HFFc6 (cell line): ENCODE measurements around the gene MAPKAP1. TPM values are rescaled to one million over a fixed set of nuclear protein-coding genes. Genes with fewer than 3 reads are reported as not detected.
A peak's percentile ranks its signal among the peaks of the same experiment; 100 is the strongest.

Experiments
- DNase-seq: peaks from one replicate; pipeline ENCODE4 v3.0.0-alpha.2; 2018
- H3K27ac Mint-ChIP-seq: 2 replicates; pipeline ENCODE4 v1.8.0; 2020; ENCODE audit warnings: mild to moderate bottlenecking, mixed read lengths
- H3K27me3 Mint-ChIP-seq: 2 replicates; pipeline ENCODE4 v1.8.0; 2021; ENCODE audit warnings: mild to moderate bottlenecking, moderate library complexity, mixed read lengths; ENCODE audit not compliant: insufficient read depth
- H3K36me3 Mint-ChIP-seq: 2 replicates; pipeline ENCODE4 v1.8.0; 2021; ENCODE audit warnings: low read depth, mixed read lengths
- H3K4me1 Mint-ChIP-seq: 2 replicates; pipeline ENCODE4 v1.8.0; 2020; ENCODE audit warnings: low read depth, mixed read lengths
- H3K4me3 Mint-ChIP-seq: 2 replicates; pipeline ENCODE4 v1.8.0; 2020; ENCODE audit warnings: mild to moderate bottlenecking, moderate library complexity, mixed read lengths
- H3K9me3 Mint-ChIP-seq: 2 replicates; pipeline ENCODE4 v1.8.0; 2020; ENCODE audit warnings: mild to moderate bottlenecking, mixed read lengths
- total RNA-seq, 6 experiments: library from RNA; stranded (reverse); fragmentation: NEBNext Ultra II Directional; extraction: Animal tissue kit (Norgen Biotek cat#: 25700); gene quantifications; 2 replicates in 1 of 6; 3 replicates in 5 of 6; pipeline ENCODE4 v1.2.3, GENCODE V29; 2021
- TF ChIP-seq, protein P1 (sequence below): fragments of 200-600 bp; sonication (generic); IDR thresholded peaks from 2 replicates; pipeline ENCODE4 v1.5.0; 2021; ENCODE audit warnings: antibody characterized with exemption, mild to moderate bottlenecking

Gene MAPKAP1
- total RNA-seq, 6 experiments from 2014 or later: 115 to 167 (median 130) TPM

DNA sequence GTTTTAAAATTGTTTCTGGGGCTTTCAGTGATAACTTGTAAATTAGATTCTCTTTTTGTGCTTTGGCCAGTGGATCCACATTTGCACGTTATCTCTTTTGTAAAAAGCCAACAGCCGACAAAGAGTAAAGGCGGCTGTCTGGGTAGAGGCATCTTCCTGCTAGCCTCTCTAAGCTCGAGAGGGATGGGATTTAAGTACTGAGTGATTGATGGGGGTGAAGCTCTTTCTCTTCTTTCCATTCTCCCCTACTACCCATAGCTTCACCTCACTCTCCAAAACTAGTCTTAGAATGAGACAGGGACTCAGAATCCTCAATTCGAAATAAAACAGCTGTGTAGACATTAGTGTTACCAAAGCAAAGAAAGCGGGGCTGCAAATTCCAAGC lies 43.6 kb upstream of the MAPKAP1 start:
- DNase-seq: no peak
- Mint-ChIP-seq H3K27me3 (peaks cover 1% of the 10 kb centered on the region; the same call in 1 of the 2 replicates), H3K4me3 (peak overlapping the region; percentile 91), H3K27ac (peak overlapping the region; percentile 91), H3K4me1 (peaks cover 67% of the 10 kb centered on the region), H3K9me3 (no peaks in the 10 kb centered on the region), H3K36me3 (peaks cover 40% of the 10 kb centered on the region)
- TF ChIP-seq, protein P1, sequence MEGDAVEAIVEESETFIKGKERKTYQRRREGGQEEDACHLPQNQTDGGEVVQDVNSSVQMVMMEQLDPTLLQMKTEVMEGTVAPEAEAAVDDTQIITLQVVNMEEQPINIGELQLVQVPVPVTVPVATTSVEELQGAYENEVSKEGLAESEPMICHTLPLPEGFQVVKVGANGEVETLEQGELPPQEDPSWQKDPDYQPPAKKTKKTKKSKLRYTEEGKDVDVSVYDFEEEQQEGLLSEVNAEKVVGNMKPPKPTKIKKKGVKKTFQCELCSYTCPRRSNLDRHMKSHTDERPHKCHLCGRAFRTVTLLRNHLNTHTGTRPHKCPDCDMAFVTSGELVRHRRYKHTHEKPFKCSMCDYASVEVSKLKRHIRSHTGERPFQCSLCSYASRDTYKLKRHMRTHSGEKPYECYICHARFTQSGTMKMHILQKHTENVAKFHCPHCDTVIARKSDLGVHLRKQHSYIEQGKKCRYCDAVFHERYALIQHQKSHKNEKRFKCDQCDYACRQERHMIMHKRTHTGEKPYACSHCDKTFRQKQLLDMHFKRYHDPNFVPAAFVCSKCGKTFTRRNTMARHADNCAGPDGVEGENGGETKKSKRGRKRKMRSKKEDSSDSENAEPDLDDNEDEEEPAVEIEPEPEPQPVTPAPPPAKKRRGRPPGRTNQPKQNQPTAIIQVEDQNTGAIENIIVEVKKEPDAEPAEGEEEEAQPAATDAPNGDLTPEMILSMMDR: no peak

DNA sequence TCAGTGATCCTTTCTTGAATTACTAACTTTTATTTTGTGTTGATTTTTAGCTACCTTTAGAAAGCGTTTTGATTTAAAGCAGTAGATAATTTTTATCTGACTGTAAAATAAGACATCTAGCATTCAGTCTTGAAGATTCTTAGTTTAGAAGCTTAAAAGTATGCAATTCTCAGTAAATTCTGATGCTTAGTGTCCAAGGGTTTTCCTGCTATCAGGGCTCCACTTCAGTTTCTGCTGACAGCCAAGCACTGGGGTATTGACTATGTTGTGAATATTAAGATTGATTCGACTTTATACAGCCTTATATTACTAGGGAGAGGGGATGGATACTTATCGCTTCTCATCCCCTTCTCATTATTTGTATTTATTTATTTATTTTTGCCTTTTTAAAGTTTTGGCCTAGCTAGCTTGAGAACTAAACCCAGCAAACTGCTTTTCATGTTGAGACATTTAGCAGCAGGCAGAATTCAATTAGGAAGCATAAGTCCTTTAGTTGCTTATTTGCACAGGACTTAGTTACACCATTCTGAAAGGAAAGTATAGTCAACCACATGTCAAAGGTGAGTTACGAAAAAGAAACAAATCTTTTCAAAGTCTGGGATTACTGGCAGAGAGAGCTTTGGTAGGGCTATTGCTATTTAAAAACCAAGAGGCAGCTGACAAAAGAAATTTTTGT lies 43.1 kb upstream of the MAPKAP1 start:
- Mint-ChIP-seq H3K4me3 (peak overlapping the region; percentile 91), H3K9me3 (no peaks in the 10 kb centered on the region), H3K27me3 (peaks cover 1% of the 10 kb centered on the region; the same call in 1 of the 2 replicates), H3K4me1 (peaks cover 67% of the 10 kb centered on the region), H3K27ac (peak overlapping the region; percentile 91), H3K36me3 (peaks cover 40% of the 10 kb centered on the region)
- no peak for DNase-seq
- TF ChIP-seq, protein P1: no peak

DNA sequence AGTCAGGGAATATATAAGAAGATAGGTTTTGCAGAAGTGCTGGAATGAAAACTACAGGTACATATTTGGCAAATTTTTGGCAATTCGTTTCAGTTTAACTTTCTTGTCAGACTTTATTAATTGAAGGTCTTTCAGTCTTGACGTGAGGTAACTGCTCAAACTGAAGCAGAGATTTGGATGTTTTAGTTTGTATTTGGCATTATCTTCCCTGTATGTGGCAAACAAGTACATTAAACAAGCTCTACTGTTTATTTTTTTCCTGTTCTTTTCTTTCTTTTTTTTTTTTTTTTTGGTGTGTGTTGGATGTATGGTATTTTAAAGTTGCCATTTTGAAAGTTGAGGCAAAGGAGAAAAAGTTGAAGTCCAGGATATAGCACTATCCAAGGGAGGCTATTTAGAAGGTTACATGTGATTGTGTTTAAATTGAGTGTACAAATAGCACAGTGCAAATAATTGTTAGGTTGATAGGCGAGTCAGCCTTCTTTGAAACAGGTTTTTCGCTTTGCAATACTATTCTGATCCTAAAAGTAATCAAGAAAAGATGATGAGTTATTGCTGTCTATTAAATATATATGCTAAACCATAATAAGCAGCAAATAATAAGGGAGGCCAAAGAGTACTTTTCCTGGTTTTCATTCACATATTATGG lies 42.4 kb upstream of the MAPKAP1 start:
- TF ChIP-seq, protein P1: no peak
- no peak for DNase-seq
- H3K4me1 Mint-ChIP-seq: peaks cover 71% of the 10 kb centered on the region
- peaks cover 3% of the 10 kb centered on the region; the same call in 1 of the 2 replicates for H3K27me3 Mint-ChIP-seq
- peaks cover 40% of the 10 kb centered on the region for H3K36me3 Mint-ChIP-seq
- peak overlapping the region; percentile 91 for H3K4me3 Mint-ChIP-seq
- H3K9me3 Mint-ChIP-seq: no peaks in the 10 kb centered on the region
- peak overlapping the region; percentile 91 for H3K27ac Mint-ChIP-seq

DNA sequence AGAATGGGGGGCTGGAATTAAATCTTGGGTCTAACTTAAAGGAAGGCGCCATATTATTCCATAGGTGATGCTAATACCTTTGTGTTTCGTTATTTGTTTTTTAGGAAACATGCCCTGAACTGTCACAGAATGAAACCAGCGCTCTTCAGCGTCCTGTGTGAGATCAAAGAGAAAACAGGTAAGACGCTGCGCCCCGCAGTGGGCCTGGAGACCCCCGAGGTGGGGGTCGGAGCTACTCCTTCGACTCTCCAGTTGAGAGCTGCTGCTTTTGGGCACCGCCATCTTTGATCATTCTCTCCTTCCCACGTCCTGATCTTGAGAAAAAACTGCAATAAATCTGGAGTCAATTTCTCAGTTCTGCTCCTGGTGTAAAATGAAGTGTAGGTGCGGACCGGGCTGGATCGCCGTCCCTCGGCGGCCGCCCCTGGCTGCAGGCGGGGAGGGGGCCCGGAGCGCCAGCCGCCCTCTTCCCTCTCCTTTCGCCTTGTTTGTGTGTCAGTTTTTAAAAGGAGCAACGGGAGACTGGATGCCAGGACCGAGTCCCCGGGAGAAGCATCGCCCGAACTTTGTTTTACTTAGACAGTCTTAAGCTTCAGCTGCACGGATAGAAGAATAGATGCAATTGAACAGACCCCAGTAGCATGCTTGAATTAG lies 41.6 kb upstream of the MAPKAP1 start:
- H3K4me3 Mint-ChIP-seq: peak overlapping the region; percentile 91

DNA sequence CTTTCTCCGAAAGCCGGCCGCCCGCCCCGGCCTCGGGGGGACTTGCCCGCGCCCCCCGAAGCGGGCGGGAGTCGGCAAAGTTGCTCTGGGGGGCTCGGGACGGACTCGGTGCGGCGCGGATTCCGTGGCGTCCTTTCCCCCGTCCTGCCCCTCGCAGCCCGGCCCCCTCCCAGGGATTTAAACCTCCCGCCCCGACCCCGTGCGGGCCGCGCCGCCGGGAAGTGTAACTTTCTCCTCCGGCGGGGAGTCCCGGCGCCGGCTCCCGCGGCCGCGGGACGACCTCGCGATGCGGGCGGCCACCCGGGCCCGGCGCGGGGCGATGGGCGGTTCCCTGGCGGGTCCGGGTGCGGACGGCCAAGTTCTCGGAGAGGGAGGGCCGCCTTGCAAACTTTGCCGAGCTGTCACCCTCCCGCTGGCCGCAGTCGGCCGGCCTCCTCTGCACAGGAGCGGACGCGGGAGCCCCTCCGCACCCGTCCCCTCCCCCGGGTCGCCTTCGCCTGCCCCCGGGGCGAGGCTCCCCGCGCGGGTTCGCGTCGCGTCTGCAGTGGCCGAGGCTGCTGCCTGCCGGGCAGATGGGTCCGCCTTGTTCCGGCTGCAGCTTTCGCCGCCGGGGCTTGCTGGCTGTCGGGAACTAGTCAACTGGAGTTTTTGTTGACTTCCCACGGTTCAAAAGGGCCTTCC lies 40.9 kb upstream of the MAPKAP1 start:
- TF ChIP-seq, protein P1: no peak
- H3K27me3 Mint-ChIP-seq: peaks cover 3% of the 10 kb centered on the region; the same call in 1 of the 2 replicates
- no peak for DNase-seq
- H3K36me3 Mint-ChIP-seq: peaks cover 34% of the 10 kb centered on the region
- peak overlapping the region; percentile 91 for H3K27ac Mint-ChIP-seq
- peak overlapping the region; percentile 91 for H3K4me3 Mint-ChIP-seq
- peaks cover 75% of the 10 kb centered on the region for H3K4me1 Mint-ChIP-seq
- H3K9me3 Mint-ChIP-seq: no peaks in the 10 kb centered on the region

More for the DNA sequence above, 41.6 kb upstream of the MAPKAP1 start:
- DNase-seq: no peak
- peaks cover 34% of the 10 kb centered on the region for H3K36me3 Mint-ChIP-seq
- H3K4me1 Mint-ChIP-seq: peaks cover 72% of the 10 kb centered on the region
- peaks cover 3% of the 10 kb centered on the region; the same call in 1 of the 2 replicates for H3K27me3 Mint-ChIP-seq
- TF ChIP-seq, protein P1: no peak
- H3K27ac Mint-ChIP-seq: peak overlapping the region; percentile 91
- H3K9me3 Mint-ChIP-seq: no peaks in the 10 kb centered on the region
